MM.1S (cell line): Measurements from ENCODE around the gene TBX19.

Experiments
- CTCF ChIP-seq: fragments of 300-600 bp; sonication (generic); IDR thresholded peaks from 2 replicates; pipeline ENCODE4 v1.5.1; 2016; ENCODE audit warnings: antibody characterized with exemption, low read length, mixed read lengths
- EZH2phosphoT487 ChIP-seq: fragments of 300-600 bp; sonication (generic); IDR thresholded peaks from 2 replicates; pipeline ENCODE4 v1.6.1; 2018; ENCODE audit warnings: antibody characterized with exemption, low read length

GRCh38 chr1:168243198-168243597 is 37.5 kb upstream of the TBX19 start:
- TF ChIP-seq EZH2phosphoT487 (no peak), CTCF (no peak)
